NOMO-1 treated with dmso at 0.1 percent for 144 hours (cell line): ENCODE results near the gene ANKS1B.
A peak's percentile ranks its signal among the peaks of the same experiment; 100 is the strongest.

Source experiments
- DNase-seq: peaks from one replicate; lab custom pipeline; 2025; ENCODE audit not compliant: unreplicated experiment; lab: John Stamatoyannopoulos, UW

Gene ANKS1B

GRCh38 chr12:98719515-98720504 is 1264.9 kb downstream of the ANKS1B start:
- no peak for DNase-seq

GRCh38 chr12:98714426-98714825 is 1270.3 kb downstream of the ANKS1B start:
- DNase-seq = no peak

- DNase-seq = no peak
Measured at GRCh38 chr12:98709022-98709421, 1275.7 kb downstream of the ANKS1B start.

GRCh38 chr12:98701166-98701565 is 1283.6 kb downstream of the ANKS1B start:
- no peak for DNase-seq

- DNase-seq = peak; percentile 1
Measured at GRCh38 chr12:98699586-98699985, 1285.2 kb downstream of the ANKS1B start.

GRCh38 chr12:98698603-98699463 is 1285.9 kb downstream of the ANKS1B start:
- peak; percentile 4 for DNase-seq

GRCh38 chr12:98697209-98697608 is 1287.5 kb downstream of the ANKS1B start:
- no peak for DNase-seq

- DNase-seq = no peak
Measured at GRCh38 chr12:98696036-98696646, 1288.6 kb downstream of the ANKS1B start.

GRCh38 chr12:98691351-98691750 is 1293.4 kb downstream of the ANKS1B start:
- no peak for DNase-seq

- no peak for DNase-seq
Measured at GRCh38 chr12:98686603-98687002, 1298.1 kb downstream of the ANKS1B start.
